Measurements from ENCODE around the gene PPCS. TPM values are rescaled to one million over a fixed set of nuclear protein-coding genes. Genes with fewer than 3 reads are reported as not detected.
"Not testable (repeated sequence)": the region's sequence is repeated elsewhere in the genome, so short reads cannot be mapped to it uniquely, and the experiment has no call there.

Gene PPCS
- total RNA-seq, 1 donor from 2014 or later, result 40.1 TPM

GRCh38 chr1:42462828-42463763 lies 6.8 kb downstream of the PPCS start, which contains the start of gene CCDC30:
CCDC30 (plus strand) TSS chr1:42463286; CDS start chr1:42480552, 17,266 bp downstream.
- H3K4me1 Mint-ChIP-seq (ENCODE audit: low read depth), result peaks cover 31% of the 10 kb centered on the region
- H3K27me3 Mint-ChIP-seq (ENCODE audit: insufficient read depth), result peaks cover 9% of the 10 kb centered on the region
- peak within 1 kb of the TSS; percentile 81 for H3K4me3 Mint-ChIP-seq
- intact Hi-C loops (cut with micrococcal nuclease), result loop anchor here (1.0 to 10.0 kb wide), 8 partner anchors 8 to 1892 kb away; partner anchors contain the start of genes ERI3, ERMAP, FOXJ3 and PPIH
- peaks cover 29% of the 10 kb centered on the region for H3K36me3 Mint-ChIP-seq (ENCODE audit: low read depth)
- H3K27ac Mint-ChIP-seq, result peak within 1 kb of the TSS; percentile 70
- DNase-seq (ENCODE audit: low spot score), result peak; percentile 96
- no peaks in the 10 kb centered on the region for H3K9me3 Mint-ChIP-seq

DNA sequence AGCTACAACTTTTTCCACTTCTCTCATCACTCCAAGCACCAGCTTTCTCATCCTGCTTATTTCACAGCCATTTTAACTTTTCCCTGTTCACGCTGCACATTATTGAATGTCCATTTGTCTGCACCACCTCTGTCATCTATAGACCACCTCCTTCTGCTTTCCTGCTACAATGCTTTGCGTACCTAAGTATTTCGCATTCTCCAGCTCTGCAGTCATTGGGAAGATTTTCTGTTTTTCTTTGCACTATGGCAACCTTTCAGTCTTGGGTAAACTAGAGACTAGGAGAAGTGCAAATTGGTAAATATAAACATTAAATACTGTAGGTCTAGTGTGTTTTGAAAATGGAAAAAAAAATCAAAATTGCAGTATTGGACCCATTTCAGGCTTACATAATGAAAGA lies 7.6 kb downstream of the PPCS start:
- Mint-ChIP-seq H3K9me3 (no peaks in the 10 kb centered on the region), H3K27me3 (ENCODE audit: insufficient read depth) (peaks cover 9% of the 10 kb centered on the region), H3K27ac (no peak overlapping the region), H3K4me1 (ENCODE audit: low read depth) (peaks cover 25% of the 10 kb centered on the region), H3K36me3 (ENCODE audit: low read depth) (peaks cover 23% of the 10 kb centered on the region), H3K4me3 (peak overlapping the region; percentile 12)
- intact Hi-C loops (cut with micrococcal nuclease), result loop anchor here (1.0 to 10.0 kb wide), 8 partner anchors 9 to 1891 kb away; partner anchors contain the start of genes ERI3, ERMAP, FOXJ3 and PPIH
- DNase-seq (ENCODE audit: low spot score), result no peak

DNA sequence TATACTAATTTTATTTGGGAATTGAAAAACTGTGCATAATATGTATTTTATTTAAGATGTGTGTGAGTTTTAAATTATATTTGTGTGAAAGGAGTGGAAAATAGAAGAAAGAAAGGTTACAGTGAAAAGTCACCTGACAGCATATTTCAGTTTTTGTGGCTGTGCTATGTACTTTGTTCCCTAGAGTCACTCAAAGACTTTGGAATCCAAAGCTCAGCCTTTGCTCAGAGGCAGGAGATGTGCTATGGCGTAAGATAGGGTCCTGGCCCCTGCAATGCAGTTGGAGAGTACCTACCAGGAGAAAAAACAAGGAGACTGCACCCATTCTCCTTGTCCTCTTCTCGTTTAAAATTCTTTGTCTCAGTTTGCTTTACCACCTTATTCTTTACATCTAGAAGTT lies 9.7 kb downstream of the PPCS start:
- no peaks in the 10 kb centered on the region for H3K9me3 Mint-ChIP-seq
- no peak overlapping the region for H3K27ac Mint-ChIP-seq
- intact Hi-C loops (cut with micrococcal nuclease), result loop anchor here (10.0 kb wide), 1 partner anchor 1889 kb away; the partner anchor contains the start of gene ERI3
- no peak overlapping the region for H3K4me3 Mint-ChIP-seq
- no peak for DNase-seq (ENCODE audit: low spot score)
- peaks cover 8% of the 10 kb centered on the region for H3K36me3 Mint-ChIP-seq (ENCODE audit: low read depth)
- peaks cover 25% of the 10 kb centered on the region for H3K4me1 Mint-ChIP-seq (ENCODE audit: low read depth)
- H3K27me3 Mint-ChIP-seq (ENCODE audit: insufficient read depth), result peaks cover 14% of the 10 kb centered on the region

DNA sequence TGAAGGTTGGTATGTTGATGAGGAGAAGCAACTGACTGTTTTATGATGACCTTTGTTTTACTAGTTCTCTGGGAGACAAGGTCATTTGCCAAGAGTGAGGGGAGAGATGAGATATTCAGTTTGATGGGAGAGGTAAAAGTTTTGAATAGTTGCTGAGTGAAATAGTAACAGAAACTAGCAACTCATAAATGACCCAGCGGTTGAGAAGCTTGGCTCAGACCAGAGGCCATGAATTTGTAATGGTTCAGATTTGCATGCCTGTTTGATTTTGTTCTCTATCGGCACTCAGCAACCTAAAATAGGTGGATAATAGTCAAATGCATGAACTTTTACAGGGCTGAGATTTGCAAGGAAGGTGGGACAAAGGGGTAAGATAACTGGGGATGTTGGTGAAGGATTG lies 13.4 kb downstream of the PPCS start:
- no peak overlapping the region for H3K4me3 Mint-ChIP-seq
- H3K36me3 Mint-ChIP-seq (ENCODE audit: low read depth), result no peaks in the 10 kb centered on the region
- no peak overlapping the region for H3K27ac Mint-ChIP-seq
- H3K4me1 Mint-ChIP-seq (ENCODE audit: low read depth), result no peaks in the 10 kb centered on the region
- no peak for DNase-seq (ENCODE audit: low spot score)
- peaks cover 9% of the 10 kb centered on the region for H3K27me3 Mint-ChIP-seq (ENCODE audit: insufficient read depth)
- no peaks in the 10 kb centered on the region for H3K9me3 Mint-ChIP-seq
- intact Hi-C loops (cut with micrococcal nuclease), result loop anchor here (10.0 kb wide), 1 partner anchor 1885 kb away; the partner anchor contains the start of gene ERI3

GRCh38 chr1:42476605-42477004 lies 20.3 kb downstream of the PPCS start:
- intact Hi-C loops (cut with micrococcal nuclease), result no loop called here
- no peaks in the 10 kb centered on the region for H3K9me3 Mint-ChIP-seq
- peaks cover 5% of the 10 kb centered on the region for H3K27me3 Mint-ChIP-seq (ENCODE audit: insufficient read depth)
- H3K36me3 Mint-ChIP-seq (ENCODE audit: low read depth), result no peaks in the 10 kb centered on the region
- H3K27ac Mint-ChIP-seq, result no peak overlapping the region
- DNase-seq (ENCODE audit: low spot score), result no peak
- no peaks in the 10 kb centered on the region for H3K4me1 Mint-ChIP-seq (ENCODE audit: low read depth)
- no peak overlapping the region for H3K4me3 Mint-ChIP-seq

- intact Hi-C loops (cut with micrococcal nuclease); H3K36me3 Mint-ChIP-seq (ENCODE audit: low read depth); H3K4me3 Mint-ChIP-seq; H3K27ac Mint-ChIP-seq; H3K9me3 Mint-ChIP-seq; DNase-seq (ENCODE audit: low spot score); H3K27me3 Mint-ChIP-seq (ENCODE audit: insufficient read depth); H3K4me1 Mint-ChIP-seq (ENCODE audit: low read depth): not testable (repeated sequence)
Measured at GRCh38 chr1:42477354-42477753, 21.0 kb downstream of the PPCS start.

- peaks cover 5% of the 10 kb centered on the region for H3K27me3 Mint-ChIP-seq (ENCODE audit: insufficient read depth)
- H3K9me3 Mint-ChIP-seq, result no peaks in the 10 kb centered on the region
- H3K4me1 Mint-ChIP-seq (ENCODE audit: low read depth), result no peaks in the 10 kb centered on the region
- H3K27ac Mint-ChIP-seq, result no peak overlapping the region
- no peaks in the 10 kb centered on the region for H3K36me3 Mint-ChIP-seq (ENCODE audit: low read depth)
- intact Hi-C loops (cut with micrococcal nuclease), result no loop called here
- DNase-seq (ENCODE audit: low spot score), result no peak
- no peak overlapping the region for H3K4me3 Mint-ChIP-seq
Measured at GRCh38 chr1:42477775-42478174, 21.4 kb downstream of the PPCS start.

DNA sequence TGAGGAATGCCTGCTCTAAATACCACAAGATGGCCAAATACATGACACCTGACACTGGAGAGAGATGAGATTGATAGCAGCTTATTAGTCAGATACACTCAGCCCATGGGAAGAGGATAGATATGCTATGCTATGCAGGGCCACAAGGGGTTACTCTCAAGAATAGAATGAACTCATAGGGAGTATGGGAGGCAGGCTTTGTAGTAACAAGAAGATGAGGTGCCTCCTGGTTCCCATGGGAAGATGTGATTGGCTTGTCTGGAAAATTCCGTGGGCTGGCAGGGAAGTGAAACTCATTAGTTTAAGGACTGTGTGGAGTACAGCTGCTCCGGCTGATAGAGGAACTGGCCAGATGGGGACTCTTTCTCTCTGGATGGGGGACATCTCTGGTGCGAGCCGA lies 23.3 kb downstream of the PPCS start:
- no peaks in the 10 kb centered on the region for H3K9me3 Mint-ChIP-seq
- no peaks in the 10 kb centered on the region for H3K36me3 Mint-ChIP-seq (ENCODE audit: low read depth)
- H3K4me1 Mint-ChIP-seq (ENCODE audit: low read depth), result no peaks in the 10 kb centered on the region

GRCh38 chr1:42480921-42481320 lies 24.6 kb downstream of the PPCS start:
- intact Hi-C loops (cut with micrococcal nuclease), result no loop called here

More for the DNA sequence above, 23.3 kb downstream of the PPCS start:
- Mint-ChIP-seq H3K27me3 (ENCODE audit: insufficient read depth) (peaks cover 5% of the 10 kb centered on the region), H3K4me3 (no peak overlapping the region), H3K27ac (no peak overlapping the region)
- no peak for DNase-seq (ENCODE audit: low spot score)
- intact Hi-C loops (cut with micrococcal nuclease), result no loop called here

GRCh38 chr1:42482635-42483153 lies 26.4 kb downstream of the PPCS start:
- no peak for DNase-seq (ENCODE audit: low spot score)
- no peak overlapping the region for H3K4me3 Mint-ChIP-seq
- no peaks in the 10 kb centered on the region for H3K4me1 Mint-ChIP-seq (ENCODE audit: low read depth)
- no peaks in the 10 kb centered on the region for H3K27me3 Mint-ChIP-seq (ENCODE audit: insufficient read depth)
- no peak overlapping the region for H3K27ac Mint-ChIP-seq
- no peaks in the 10 kb centered on the region for H3K9me3 Mint-ChIP-seq
- H3K36me3 Mint-ChIP-seq (ENCODE audit: low read depth), result no peaks in the 10 kb centered on the region
- intact Hi-C loops (cut with micrococcal nuclease), result no loop called here

More at GRCh38 chr1:42480921-42481320, 24.6 kb downstream of the PPCS start:
- Mint-ChIP-seq H3K27ac (no peak overlapping the region), H3K36me3 (ENCODE audit: low read depth) (no peaks in the 10 kb centered on the region), H3K9me3 (no peaks in the 10 kb centered on the region), H3K4me1 (ENCODE audit: low read depth) (no peaks in the 10 kb centered on the region), H3K4me3 (no peak overlapping the region), H3K27me3 (ENCODE audit: insufficient read depth) (no peaks in the 10 kb centered on the region)
- DNase-seq (ENCODE audit: low spot score), result no peak

DNA sequence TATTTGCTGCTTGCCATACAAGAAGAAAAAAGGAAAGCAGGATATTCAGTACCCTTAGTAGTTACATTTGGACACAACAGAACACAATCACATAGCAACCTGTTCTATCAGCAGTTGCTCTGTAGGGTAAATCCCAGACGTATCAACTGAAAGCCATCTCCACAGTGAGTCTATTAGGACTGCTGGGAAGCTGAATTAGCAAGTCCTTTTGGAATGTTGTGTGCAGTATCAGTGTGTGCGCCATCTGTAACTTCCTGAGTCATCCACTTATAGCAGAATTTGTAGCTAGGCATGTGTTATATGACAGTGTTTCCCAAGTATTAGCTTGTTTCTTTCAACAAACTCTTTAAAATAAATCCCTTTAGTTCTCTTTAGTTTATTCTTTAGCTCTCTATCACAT lies 28.0 kb downstream of the PPCS start:
- H3K9me3 Mint-ChIP-seq, result no peaks in the 10 kb centered on the region
- no peaks in the 10 kb centered on the region for H3K36me3 Mint-ChIP-seq (ENCODE audit: low read depth)
- peaks cover 2% of the 10 kb centered on the region for H3K27me3 Mint-ChIP-seq (ENCODE audit: insufficient read depth)
- no peaks in the 10 kb centered on the region for H3K4me1 Mint-ChIP-seq (ENCODE audit: low read depth)
- no peak for DNase-seq (ENCODE audit: low spot score)
- no peak overlapping the region for H3K4me3 Mint-ChIP-seq
- H3K27ac Mint-ChIP-seq, result no peak overlapping the region
- intact Hi-C loops (cut with micrococcal nuclease), result no loop called here

DNA sequence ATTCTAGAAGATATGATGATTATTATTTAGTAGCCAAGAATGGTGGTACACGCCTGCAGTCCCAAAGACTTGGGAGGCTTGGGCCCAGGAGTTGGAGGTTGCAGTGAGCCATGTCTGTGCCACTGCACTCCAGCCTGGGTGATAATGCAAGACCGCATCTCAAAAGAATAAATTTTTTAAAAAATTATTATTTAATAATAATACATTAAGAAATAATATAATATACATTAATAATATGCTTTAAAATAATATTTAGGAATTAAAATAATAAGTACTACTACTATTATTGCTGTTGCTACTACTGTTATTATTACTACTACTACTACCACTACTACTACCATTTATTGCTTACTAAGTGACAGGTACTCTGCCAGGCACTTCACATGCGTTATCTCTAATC lies 33.9 kb downstream of the PPCS start:
- intact Hi-C loops (cut with micrococcal nuclease), result no loop called here
- Mint-ChIP-seq H3K36me3 (ENCODE audit: low read depth) (no peaks in the 10 kb centered on the region), H3K4me3 (no peak overlapping the region), H3K27me3 (ENCODE audit: insufficient read depth) (peaks cover 2% of the 10 kb centered on the region), H3K27ac (no peak overlapping the region), H3K4me1 (ENCODE audit: low read depth) (no peaks in the 10 kb centered on the region), H3K9me3 (peaks cover 5% of the 10 kb centered on the region)
- DNase-seq (ENCODE audit: low spot score), result no peak

GRCh38 chr1:42502031-42502430 lies 45.7 kb downstream of the PPCS start:
- H3K4me1 Mint-ChIP-seq (ENCODE audit: low read depth); H3K27ac Mint-ChIP-seq; intact Hi-C loops (cut with micrococcal nuclease); DNase-seq (ENCODE audit: low spot score); H3K27me3 Mint-ChIP-seq (ENCODE audit: insufficient read depth); H3K4me3 Mint-ChIP-seq; H3K36me3 Mint-ChIP-seq (ENCODE audit: low read depth): not testable (repeated sequence)
- peaks cover 32% of the 10 kb centered on the region for H3K9me3 Mint-ChIP-seq
